Measurements from ENCODE around the gene CACNB4. TPM values are rescaled to one million over a fixed set of nuclear protein-coding genes. Genes with fewer than 3 reads are reported as not detected.

Gene CACNB4
- total and polyA plus RNA-seq, 9 of the 15 experiments (the other 6 are each of a cell fraction or from before 2014, with no cell fraction given) = 0.01 to 0.20 (median 0.04) TPM; not detected in 1

DNA sequence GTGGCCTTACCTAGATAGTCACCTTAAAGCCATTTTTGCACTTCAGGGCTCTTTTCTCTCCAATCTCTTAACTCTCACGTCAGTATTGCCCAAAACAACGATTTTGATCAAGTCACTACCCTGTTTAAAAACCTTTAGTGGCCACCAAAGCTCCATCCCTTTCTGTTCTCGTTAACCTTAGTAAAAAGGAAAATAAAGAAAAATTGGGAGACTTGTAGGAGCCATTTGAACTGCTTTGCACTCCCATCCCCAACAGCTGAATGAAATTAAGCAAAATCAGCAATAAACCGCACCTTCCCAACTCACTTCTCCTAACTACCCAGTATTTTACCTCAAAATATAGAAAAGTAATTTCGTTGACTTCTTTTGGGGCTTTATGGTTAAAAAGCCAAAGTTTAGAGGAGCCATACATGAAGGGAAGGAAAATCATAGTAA, 269.9 kb downstream of the CACNB4 start (continued):
- TF ChIP-seq CEBPZ (IDR thresholded peaks at IDR 0.05; ENCODE audit: borderline replicate concordance, low read depth, low read length) = no peak
- TF ChIP-seq TAL1 (IDR thresholded peaks at IDR 0.05) = no peak
- TF ChIP-seq ETV1 (tag; conservative IDR thresholded peaks at IDR 0.05; ENCODE audit: low read depth) = 0 out of 2 replicates have a peak, but pooled peaks have one; percentile 4
- no peak for TF ChIP-seq RBM15 (IDR thresholded peaks at IDR 0.05; ENCODE audit: insufficient read depth, low read length)
- TF ChIP-seq MAFF (IDR thresholded peaks at IDR 0.05; ENCODE audit: low read length) = peak; percentile 87
- 0 out of 4 replicates have a peak, but pooled peaks of 1 of the 2 experiments have one; percentile 19 for TF ChIP-seq ARNT (IDR thresholded peaks at IDR 0.05)
- TF ChIP-seq MAFG (tag; conservative IDR thresholded peaks at IDR 0.05) = peak; percentile 86
- TF ChIP-seq ERF (CRISPR knock-in tag; IDR thresholded peaks at IDR 0.05) = peak; percentile 35; the same call in 1 of the 2 replicates
- TF ChIP-seq ZSCAN29 (IDR thresholded peaks at IDR 0.05) = no peak
- TF ChIP-seq, protein P1, sequence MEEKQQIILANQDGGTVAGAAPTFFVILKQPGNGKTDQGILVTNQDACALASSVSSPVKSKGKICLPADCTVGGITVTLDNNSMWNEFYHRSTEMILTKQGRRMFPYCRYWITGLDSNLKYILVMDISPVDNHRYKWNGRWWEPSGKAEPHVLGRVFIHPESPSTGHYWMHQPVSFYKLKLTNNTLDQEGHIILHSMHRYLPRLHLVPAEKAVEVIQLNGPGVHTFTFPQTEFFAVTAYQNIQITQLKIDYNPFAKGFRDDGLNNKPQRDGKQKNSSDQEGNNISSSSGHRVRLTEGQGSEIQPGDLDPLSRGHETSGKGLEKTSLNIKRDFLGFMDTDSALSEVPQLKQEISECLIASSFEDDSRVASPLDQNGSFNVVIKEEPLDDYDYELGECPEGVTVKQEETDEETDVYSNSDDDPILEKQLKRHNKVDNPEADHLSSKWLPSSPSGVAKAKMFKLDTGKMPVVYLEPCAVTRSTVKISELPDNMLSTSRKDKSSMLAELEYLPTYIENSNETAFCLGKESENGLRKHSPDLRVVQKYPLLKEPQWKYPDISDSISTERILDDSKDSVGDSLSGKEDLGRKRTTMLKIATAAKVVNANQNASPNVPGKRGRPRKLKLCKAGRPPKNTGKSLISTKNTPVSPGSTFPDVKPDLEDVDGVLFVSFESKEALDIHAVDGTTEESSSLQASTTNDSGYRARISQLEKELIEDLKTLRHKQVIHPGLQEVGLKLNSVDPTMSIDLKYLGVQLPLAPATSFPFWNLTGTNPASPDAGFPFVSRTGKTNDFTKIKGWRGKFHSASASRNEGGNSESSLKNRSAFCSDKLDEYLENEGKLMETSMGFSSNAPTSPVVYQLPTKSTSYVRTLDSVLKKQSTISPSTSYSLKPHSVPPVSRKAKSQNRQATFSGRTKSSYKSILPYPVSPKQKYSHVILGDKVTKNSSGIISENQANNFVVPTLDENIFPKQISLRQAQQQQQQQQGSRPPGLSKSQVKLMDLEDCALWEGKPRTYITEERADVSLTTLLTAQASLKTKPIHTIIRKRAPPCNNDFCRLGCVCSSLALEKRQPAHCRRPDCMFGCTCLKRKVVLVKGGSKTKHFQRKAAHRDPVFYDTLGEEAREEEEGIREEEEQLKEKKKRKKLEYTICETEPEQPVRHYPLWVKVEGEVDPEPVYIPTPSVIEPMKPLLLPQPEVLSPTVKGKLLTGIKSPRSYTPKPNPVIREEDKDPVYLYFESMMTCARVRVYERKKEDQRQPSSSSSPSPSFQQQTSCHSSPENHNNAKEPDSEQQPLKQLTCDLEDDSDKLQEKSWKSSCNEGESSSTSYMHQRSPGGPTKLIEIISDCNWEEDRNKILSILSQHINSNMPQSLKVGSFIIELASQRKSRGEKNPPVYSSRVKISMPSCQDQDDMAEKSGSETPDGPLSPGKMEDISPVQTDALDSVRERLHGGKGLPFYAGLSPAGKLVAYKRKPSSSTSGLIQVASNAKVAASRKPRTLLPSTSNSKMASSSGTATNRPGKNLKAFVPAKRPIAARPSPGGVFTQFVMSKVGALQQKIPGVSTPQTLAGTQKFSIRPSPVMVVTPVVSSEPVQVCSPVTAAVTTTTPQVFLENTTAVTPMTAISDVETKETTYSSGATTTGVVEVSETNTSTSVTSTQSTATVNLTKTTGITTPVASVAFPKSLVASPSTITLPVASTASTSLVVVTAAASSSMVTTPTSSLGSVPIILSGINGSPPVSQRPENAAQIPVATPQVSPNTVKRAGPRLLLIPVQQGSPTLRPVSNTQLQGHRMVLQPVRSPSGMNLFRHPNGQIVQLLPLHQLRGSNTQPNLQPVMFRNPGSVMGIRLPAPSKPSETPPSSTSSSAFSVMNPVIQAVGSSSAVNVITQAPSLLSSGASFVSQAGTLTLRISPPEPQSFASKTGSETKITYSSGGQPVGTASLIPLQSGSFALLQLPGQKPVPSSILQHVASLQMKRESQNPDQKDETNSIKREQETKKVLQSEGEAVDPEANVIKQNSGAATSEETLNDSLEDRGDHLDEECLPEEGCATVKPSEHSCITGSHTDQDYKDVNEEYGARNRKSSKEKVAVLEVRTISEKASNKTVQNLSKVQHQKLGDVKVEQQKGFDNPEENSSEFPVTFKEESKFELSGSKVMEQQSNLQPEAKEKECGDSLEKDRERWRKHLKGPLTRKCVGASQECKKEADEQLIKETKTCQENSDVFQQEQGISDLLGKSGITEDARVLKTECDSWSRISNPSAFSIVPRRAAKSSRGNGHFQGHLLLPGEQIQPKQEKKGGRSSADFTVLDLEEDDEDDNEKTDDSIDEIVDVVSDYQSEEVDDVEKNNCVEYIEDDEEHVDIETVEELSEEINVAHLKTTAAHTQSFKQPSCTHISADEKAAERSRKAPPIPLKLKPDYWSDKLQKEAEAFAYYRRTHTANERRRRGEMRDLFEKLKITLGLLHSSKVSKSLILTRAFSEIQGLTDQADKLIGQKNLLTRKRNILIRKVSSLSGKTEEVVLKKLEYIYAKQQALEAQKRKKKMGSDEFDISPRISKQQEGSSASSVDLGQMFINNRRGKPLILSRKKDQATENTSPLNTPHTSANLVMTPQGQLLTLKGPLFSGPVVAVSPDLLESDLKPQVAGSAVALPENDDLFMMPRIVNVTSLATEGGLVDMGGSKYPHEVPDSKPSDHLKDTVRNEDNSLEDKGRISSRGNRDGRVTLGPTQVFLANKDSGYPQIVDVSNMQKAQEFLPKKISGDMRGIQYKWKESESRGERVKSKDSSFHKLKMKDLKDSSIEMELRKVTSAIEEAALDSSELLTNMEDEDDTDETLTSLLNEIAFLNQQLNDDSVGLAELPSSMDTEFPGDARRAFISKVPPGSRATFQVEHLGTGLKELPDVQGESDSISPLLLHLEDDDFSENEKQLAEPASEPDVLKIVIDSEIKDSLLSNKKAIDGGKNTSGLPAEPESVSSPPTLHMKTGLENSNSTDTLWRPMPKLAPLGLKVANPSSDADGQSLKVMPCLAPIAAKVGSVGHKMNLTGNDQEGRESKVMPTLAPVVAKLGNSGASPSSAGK (IDR thresholded peaks at IDR 0.05) = 0 out of 2 replicates have a peak, but pooled peaks have one; percentile 2
- TF ChIP-seq CREB3 (tag; conservative IDR thresholded peaks at IDR 0.05; ENCODE audit: low read depth) = 0 out of 2 replicates have a peak, but pooled peaks have one; percentile 1
- peak; percentile 91 for TF ChIP-seq C11orf30 (IDR thresholded peaks at IDR 0.05; ENCODE audit: low read depth)

Data from K562 (cell line).